NCI-H1417 treated with DMSO at 0.1 percent for 48 hours (cell line): Measurements from ENCODE around the gene MIPEP.
"Not testable (repeated sequence)": the region's sequence is repeated elsewhere in the genome, so short reads cannot be mapped to it uniquely, and the experiment has no call there.

ENCODE experiments used
- DNase-seq: peaks from one replicate; lab custom pipeline; 2025; lab: John Stamatoyannopoulos, UW

The MIPEP gene

DNA sequence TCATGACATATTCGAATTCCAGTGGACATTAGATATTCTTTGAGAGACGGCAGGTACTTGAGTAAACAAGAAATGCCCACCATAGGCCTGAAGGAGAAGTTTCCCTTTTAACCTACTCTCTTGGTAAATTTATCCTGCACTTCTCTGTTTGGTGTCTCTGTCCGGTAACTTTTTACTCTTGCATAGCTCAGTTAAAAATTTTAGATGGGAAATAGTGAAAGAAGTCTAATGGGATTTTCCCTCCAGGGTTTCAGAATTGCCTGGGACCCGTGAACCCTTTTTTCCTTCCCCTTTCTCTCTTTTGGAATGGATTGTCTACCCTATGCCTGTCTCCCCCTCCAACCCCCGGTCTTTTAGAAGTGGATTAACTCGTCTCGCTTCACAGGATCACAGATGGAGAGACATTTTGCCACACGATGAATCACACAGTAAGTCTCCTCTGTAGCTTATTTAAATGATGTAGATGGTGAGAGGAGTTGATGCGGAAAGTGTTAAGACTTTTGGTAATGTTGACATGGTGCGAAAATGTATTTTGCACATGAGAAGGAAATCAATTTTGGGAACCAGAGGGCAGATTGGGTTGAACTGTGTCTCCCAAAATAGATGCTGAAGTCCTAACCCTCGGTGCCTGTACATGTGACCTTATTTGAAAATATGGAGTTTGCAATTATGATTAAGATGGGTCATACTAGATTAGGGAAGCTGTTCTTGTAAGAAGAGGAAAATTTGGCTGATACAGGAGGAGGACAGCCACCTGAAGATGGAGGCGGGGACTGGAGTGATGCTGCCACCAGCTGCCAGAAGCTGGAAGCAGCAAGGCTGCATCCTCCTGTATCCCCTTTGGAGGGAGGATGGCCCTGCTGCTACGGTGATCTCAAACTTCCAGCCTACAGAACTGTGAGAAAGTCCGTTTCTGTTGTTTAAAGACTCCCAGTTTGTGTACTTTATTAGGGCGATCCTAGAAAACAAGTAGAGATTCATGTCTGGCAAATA is 711 bp upstream of the MIPEP start:
- no peak for DNase-seq

DNA sequence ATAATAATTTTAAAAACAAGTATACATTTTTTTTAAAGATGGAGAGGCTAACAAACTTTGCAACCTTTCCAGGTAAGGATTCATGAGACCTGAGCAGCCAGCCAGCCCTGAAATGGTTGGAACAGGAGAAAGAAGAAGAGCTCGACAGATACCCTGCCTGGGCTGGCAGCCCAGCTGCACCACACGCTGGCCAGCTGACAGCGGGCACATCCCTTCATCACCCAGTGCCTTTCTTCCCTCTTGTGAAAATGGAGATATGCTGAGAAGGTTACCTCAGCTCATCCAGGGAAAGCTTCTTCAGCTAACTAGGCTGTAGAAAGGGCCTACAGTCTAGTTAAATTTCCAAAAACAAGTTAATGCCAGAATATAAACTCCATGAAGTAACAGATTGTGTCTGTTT is 4.8 kb downstream of the MIPEP start:
- DNase-seq = not testable (repeated sequence)

DNA sequence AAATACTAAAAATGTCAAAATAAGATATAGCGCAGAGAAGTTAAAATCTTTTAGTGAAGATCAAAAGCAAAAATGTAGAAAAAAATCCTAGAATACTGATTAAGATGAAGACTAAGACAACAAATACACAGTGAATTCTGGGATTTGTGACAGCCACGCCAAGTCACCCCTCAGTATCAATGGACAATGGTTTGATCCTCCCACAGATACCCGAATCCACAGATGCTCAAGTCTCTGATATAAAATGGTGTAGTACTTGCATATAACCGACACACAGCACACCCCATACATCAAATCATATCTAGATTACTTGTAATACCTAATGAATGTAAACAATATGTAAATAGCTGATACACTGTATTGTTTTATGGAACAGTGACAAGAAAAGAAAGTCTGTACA is 5.9 kb downstream of the MIPEP start:
- DNase-seq = no peak

DNA sequence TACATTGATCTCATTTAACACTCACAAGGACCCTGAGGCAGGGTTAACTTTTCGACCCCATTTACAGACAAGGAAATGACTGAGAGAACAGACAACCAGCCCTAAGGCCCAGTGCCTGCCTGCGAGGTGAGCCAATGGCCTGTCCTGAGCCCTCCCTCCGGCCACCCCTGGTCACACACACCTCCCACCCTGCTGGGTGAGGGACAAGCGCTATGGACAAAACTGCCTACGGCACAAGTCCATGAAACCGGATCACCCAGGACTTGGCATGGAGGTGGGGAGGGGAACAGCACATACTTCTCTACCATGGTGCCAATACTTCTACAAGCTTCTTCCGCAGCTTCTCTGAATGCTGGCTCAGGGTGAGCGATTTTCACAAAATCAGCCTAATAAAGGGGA is 7.8 kb downstream of the MIPEP start:
- DNase-seq = not testable (repeated sequence)

DNA sequence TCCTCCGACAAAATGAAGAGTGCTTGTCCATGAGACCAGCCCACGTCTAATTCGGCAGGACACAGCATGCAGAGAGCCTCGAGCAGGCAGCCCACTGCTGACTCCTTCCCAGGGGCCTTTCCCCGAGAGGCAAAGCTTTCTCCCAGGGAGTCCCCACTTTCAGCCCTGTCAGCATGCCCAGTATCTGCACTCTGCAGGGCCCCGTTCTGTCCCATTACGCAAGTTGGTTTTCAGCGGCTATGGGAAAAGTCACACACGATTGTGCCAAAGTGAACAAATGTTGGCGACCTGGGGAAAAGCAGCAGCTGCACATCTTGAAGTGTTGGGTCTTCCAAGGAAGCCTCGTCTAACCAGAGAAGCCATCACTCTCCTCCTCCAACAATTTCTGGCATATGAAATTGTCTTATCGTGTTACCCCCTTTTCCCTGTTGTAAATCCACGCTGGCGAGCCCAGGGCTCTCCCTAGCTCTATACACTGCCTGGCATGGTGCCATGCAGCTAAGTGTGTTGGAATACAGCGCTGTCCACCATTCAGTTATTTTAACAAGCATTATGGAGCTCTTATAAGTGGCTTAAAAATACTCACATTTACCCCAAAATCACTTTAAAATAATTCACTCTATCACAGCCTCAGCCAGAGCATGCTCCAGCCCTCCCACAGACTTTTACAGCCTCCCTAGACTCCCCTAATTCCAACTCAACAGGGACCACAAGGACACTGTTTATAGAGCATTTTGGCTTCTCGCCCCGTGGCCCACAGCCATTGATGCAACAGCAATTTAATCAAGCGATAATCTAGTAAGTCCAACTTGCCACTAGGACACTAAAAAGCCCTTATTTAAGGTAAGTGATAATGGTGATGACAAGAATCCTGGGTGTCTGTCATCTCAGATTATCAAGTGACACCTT is 8.5 kb downstream of the MIPEP start:
- not testable (repeated sequence) for DNase-seq

DNA sequence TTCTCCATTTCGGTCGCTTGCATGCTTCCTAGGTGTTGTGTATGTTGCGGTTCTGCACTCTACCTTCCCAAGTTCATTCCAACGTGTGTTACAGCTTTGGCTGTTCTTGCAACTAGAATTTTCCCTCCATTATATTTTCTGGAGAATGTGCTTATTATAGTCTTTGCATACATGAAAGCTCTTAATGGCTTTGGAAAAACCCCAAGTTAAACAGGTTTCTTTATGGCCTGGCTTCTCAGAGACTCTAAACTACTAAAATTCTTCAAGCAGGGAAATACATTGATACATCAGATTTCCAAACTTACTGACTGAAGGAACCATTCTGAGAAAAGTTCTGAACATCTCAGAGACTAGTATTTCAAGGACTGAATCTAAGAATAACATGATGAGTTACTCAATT is 11.9 kb downstream of the MIPEP start:
- DNase-seq = no peak

DNA sequence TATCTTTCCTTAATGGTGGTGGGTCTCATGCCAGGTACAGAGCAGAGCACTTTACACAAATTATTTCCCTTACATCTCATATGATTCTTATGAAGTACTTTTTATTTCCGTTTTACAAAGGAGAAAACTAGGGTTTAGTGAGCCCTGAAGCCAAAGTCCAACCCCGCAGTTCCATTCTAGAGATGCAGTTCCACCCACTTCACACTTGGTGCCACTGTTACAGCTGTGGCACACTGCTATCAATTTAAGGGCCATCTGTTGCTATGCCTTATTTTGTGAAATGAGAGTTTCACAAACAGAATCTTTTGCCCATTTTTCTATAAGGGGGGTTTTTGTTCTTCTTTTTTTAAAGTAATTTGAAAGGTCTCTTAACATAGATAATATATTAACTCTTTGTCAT is 12.9 kb downstream of the MIPEP start:
- no peak for DNase-seq

DNA sequence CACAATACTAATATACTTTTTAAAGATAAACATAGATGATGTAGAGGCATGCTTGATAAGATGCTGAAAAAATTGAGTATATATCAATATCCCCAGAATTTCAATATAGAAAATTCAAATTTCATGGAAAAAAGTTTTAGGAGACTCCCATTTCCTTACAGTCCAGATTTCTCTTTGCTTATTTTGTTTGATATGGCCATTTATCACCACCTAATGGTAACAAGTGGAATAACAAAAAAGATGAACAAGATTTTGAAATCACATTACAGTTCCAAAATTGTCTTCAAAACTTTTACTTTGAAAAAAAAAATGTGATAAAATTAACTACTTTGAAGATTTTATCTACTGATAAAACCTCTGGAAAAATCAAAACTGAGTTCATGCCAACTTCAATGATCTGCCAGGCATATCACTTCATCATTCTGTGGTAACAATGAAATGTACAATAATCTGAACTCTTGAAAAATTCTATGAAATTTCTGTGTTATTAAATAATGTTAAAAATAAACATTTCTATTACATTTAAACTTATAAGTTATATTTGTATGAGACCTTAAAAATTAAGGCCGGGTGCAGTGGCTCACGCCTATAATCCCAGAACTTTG is 17.5 kb downstream of the MIPEP start:
- DNase-seq = no peak

DNA sequence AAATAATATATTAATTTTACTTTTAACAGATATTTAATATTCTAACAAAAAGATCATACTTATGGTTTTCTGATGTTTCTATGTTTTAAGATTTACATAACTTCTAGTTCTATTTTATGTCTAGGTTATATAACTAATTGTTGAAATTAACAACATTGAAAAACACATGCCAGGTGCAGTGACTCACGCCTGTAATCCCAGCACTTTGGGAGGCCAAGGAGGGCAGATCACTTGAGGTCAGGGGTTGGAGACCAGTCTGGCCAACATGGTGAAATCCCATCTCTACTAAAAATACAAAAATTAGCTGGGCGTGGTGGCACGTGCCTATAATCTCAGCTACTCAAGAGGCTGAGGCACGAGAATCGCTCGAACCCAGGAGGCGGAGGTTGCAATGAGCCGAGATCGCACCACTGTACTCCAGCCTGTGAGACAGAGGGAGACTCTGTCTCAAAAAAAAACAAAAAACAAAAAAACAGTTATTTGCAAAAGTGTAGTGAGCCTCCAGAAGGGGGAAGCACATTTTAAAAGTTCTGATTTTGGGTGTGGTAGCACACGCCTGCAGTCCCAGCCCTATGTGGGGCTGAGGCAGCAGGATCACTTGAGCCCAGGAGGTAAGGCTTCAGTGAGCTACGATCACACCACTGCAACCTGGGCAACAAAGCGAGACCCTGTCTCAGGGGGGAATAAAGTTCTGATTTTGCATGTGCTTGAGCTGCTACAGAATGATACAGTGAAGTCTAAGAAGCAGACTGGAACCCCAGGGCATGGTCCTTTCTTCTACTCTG is 18.7 kb downstream of the MIPEP start:
- no peak for DNase-seq

DNA sequence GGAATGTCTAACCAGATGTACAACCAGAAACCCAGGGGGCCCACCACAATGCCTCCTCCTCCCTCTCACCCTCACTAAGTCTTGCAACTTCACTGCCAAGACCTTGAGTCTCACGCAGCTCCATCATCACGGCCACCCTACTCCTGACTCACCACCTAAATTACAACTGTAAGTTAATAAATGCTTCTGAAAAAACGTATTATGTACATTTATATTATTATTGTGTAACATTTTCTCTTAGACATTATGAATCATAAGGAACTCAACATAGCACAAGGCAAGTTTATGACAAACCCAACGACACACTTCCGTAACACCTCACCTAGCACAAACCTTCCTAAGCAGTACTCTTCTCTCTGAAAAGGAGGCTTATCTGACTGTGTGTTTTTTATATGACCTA is 20.7 kb downstream of the MIPEP start:
- DNase-seq = no peak

DNA sequence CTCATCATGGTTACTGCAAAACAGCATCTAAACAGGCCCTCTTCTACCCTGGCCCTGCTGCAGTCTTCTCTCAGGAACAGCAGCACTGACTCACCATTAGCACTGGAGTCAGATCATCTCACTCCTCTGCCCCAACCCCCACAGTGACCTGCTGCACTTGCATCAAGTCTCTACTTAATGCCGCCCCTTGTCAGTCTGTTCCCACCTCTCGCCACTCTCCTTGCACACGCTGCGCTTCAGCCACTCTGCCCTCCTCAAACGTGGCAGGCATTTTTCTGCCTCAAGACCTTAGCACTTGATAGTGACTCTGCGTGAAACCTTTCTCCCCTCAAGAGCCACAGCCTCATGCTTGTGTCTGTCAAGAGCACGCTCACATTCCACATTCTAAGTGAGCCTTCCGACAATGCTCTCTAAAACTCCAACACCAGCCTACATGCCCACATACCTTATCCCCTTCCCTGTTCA is 22.1 kb downstream of the MIPEP start:
- DNase-seq = no peak

DNA sequence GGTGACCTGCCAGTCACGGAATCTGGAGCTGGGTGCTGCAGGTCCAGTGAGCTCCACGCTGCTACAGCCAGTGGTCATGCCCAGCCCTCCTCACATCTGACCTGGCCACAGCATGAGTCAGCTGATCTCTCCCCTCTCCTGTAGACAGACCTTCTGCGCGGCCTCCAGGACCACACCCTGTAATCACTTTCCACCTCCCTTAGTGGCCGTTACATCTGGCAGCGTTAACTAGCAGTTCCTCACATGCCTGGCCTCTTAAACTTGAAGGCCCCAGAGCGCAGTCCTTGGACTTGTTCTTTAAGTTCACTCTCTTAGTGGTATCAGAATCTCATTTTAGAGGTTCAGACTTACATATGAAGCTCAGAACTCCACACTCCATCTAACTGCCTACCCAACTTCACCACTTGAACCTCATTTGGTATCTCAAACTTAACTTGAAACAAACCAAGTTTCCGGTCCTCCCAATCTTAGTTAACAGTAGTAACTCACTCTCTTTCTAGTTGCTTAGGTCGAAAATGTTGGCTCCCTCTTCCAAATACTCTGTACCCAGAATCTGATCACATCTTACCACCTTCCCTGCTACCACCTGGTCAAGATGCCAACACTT is 22.7 kb downstream of the MIPEP start:
- no peak for DNase-seq

DNA sequence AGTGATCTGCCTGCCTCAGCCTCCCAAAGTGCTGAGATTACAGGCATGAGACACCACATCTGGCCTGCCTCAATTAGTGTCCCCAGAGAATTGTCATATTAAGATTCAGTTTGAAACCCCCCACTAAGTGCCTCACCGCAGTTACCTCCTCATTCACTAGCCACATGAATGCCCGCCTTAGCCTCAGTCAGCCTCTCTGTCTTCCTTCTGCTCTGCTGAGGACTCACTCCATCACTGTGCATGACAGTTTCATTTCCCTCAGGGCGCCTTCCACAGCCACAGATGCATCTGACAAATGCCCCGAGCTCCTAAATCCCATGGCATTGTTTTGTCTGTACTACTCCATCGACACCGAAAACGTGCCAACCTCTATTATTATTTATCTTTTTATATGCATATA is 23.3 kb downstream of the MIPEP start:
- DNase-seq = no peak

DNA sequence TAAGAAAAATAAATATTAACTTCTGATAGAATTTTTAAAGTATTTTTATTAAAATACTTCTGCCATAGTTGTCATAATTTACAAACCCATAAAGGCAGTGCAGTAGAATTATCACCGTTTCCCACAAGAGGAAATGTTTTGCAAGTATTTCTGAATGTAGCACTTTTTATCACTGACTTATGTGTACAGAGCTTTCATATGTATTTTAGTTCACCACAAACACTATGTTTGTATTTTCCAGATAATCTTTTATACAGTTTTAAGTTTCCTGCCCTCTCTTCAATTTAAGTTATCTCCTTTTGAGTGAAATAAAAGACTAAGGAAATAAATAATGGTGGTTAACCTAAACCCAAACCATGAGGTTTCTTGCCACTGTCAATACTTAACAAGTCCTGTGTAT is 24.2 kb downstream of the MIPEP start:
- no peak for DNase-seq

DNA sequence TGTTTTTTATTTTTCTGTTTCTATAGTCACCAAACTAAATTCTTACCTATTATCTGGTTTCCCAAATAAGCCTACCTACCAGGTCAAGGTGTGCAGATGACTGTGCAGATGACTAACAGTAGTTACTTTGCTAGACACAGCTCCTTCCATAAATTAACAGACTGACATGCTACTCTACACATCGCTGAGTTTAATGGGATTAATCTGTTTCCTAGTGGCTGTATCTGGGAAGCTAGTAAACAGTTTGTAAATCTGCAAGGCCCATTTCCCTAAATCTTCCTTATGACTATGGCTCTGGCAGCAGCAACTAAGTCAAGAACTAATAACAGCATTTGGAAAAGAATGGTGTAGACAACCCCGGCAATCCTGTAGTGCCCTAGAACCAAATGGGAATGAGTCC is 27.9 kb downstream of the MIPEP start:
- no peak for DNase-seq

DNA sequence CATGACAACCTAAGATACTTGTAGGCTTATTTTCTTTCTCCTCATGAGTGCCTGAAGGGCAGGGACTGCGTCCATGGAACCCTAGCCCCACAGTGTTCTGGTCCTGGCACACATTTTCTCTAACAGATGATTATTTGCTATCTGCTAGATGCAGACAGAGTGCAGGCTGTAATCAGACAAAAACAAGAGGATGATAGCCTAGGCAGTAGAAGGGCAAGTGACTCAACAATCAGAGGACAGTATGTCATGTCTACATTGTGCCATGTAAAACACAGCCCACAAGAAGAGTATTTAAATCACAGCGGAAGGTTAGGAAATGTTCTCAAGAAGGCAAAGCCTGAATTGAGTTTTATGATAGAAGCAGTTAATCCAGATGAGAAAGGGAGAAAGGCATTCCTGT is 29.3 kb downstream of the MIPEP start:
- no peak for DNase-seq

DNA sequence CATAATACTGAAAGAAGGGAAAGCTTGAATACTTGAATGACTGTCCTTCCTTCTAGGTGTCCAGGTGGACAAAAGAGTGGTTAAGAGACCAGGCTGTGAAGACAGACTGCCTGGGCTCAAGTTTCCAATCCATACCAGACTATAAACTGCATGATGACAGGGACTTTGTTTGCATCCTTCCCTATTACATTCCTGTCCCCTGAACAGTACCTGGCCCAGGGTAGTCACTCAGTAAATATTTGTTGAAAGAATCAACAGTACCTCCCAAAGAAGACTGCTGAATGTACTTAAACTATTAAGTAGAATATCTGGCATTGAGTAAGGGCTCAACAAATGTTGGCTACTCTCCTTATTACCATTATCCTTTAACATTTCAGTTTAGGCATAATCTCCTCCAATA is 29.7 kb downstream of the MIPEP start:
- DNase-seq = no peak

DNA sequence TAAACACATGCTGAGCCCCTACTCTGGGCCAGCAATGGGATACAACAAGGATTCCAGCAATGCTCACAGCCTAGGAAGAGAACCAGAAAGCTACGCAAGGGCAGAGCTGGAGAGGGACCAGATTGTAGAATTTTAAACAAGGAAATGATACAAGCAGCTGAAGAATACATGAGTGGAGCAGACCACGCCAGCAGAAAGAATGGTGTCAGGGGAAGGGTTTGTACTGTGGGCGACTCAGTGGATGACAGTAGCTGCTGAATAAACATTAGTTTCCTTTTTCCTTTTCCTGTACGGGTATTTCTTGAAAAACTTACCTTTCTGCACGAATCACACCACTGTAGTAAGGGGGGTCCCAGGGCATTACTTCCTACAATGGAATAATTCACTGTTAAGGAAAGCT is 30.7 kb downstream of the MIPEP start:
- DNase-seq = no peak

DNA sequence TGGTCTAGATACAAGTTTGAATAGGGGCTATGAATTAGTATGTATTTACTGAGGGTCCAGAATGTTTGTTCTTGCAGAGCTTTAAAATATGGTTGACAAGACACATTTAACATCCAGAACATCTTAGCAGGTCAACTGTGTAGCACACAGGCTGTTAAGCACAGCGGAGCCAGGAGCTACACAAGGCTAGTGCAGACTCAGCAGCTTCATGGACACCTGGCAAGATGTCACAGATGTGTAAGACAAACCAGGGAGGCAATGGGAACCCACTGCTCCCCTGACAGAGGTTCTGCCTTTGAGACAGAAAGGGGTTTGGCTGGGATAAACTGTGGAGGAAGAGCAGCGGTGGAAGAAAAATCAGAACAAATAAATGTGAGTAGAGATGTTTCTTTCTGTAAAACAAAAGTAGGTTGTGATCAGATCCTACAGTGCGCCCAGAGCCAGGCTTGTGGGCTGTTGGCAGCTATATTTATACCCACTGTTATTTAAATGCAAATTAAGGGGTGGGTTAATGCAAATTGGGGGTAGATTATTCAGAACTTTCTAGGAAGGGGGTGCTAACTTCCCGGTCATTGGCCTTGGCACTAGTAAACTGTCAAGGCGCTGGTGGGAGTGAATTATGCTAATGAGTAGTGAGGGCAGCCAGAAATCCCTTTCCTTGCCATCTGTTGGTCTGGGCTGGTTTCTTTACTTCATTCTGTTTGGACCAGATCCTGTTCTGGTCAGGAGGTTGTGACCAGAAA is 33.0 kb downstream of the MIPEP start:
- no peak for DNase-seq

DNA sequence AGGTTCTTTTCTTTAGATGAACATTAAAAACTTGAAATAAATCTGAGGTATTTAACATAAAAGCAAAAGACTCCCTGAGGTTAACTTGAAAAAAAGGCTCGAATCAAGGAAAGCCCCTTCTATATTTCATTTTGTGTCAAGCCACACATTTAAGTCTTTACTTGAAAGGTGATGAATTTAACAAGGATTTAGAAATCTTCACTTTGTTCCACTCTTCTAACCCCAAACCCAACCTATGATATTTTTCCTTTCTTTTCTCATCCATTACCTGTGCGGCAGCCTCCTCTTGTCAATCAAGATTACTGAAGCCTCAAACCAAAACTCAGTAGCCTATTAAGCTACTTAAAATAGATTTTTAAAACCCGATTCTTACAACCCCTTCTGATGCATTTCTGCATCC is 33.8 kb downstream of the MIPEP start:
- DNase-seq = no peak
